CD14-positive monocyte (primary cell): Measurements from ENCODE around the gene UHRF1. TPM values are rescaled to one million over a fixed set of nuclear protein-coding genes. Genes with fewer than 3 reads are reported as not detected.
A peak's percentile ranks its signal among the peaks of the same experiment; 100 is the strongest.

ENCODE experiments used
- DNase-seq, 3 donors: peaks; one replicate each; pipeline ENCODE4 v3.0.0-alpha.2; 2011 to 2022
- H2AFZ ChIP-seq: 2 replicates; pipeline ENCODE4 v1.6.0; 2012; ENCODE audit warnings: mild to moderate bottlenecking, low read depth, low read length, inconsistent platforms; ENCODE audit not compliant: insufficient read depth, poor library complexity, severe bottlenecking
- H3K27ac ChIP-seq, 2 donors: 1 replicate in 1 of 2; 2 replicates in 1 of 2; pipeline ENCODE4 v1.5.1; 2012 to 2013; ENCODE audit warnings: low read length in 2 of 2, control low read depth in 1 of 2, inconsistent platforms in 1 of 2, low read depth in 1 of 2, mild to moderate bottlenecking in 1 of 2
- H3K27me3 ChIP-seq, 2 donors: one replicate each; pipeline versions ENCODE4 v1.6.0 to v1.6.1; 2011 to 2013; ENCODE audit warnings: low read length in 2 of 2; ENCODE audit not compliant: control insufficient read depth in 2 of 2, insufficient read depth in 2 of 2
- H3K36me3 ChIP-seq, 2 donors: replicated peaks in 1 of 2; 1 replicate in 1 of 2; 2 replicates in 1 of 2; pipeline versions ENCODE4 v1.5.1 to v1.6.1; 2012 to 2013; ENCODE audit warnings: low read length in 2 of 2, control low read depth in 1 of 2, inconsistent platforms in 1 of 2, mild to moderate bottlenecking in 1 of 2; ENCODE audit not compliant: insufficient read depth in 2 of 2, control insufficient read depth in 1 of 2
- H3K4me1 ChIP-seq, 2 donors: 1 replicate in 1 of 2; 2 replicates in 1 of 2; pipeline versions ENCODE4 v1.5.1 to v1.6.1; 2012 to 2013; ENCODE audit warnings: low read length in 2 of 2, control low read depth in 1 of 2, inconsistent platforms in 1 of 2, mild to moderate bottlenecking in 1 of 2, moderate library complexity in 1 of 2; ENCODE audit not compliant: insufficient read depth in 2 of 2, control insufficient read depth in 1 of 2
- H3K4me2 ChIP-seq: replicated peaks from 2 replicates; pipeline ENCODE3; 2012; ENCODE audit warnings: low read length, moderate library complexity, mild to moderate bottlenecking; ENCODE audit not compliant: poor library complexity, severe bottlenecking; ENCODE audit errors: extremely low read depth
- H3K4me3 ChIP-seq, 3 experiments: fragments of 200-600 bp in 1 of 3; sonication (generic) in 1 of 3; replicated peaks in 1 of 3; 1 replicate in 2 of 3; 2 replicates in 1 of 3; pipeline ENCODE4 v1.5.1; 2011 to 2013; ENCODE audit warnings: low read length in 3 of 3, mild to moderate bottlenecking in 3 of 3, control low read depth in 2 of 3, low read depth in 2 of 3, inconsistent platforms in 1 of 3, moderate library complexity in 1 of 3
- H3K79me2 ChIP-seq: 2 replicates; pipeline ENCODE4 v1.6.0; 2012; ENCODE audit warnings: mild to moderate bottlenecking, control low read depth, inconsistent platforms, low read length, moderate library complexity; ENCODE audit not compliant: insufficient read depth
- H3K9ac ChIP-seq: 2 replicates; pipeline ENCODE4 v1.6.0; 2017; ENCODE audit warnings: low read length, mild to moderate bottlenecking; ENCODE audit not compliant: insufficient read depth, poor library complexity, severe bottlenecking
- H3K9me3 ChIP-seq, 2 donors: replicated peaks in 1 of 2; 1 replicate in 1 of 2; 2 replicates in 1 of 2; pipeline versions ENCODE4 v1.5.1 to v1.6.1; 2012 to 2013; ENCODE audit warnings: low read length in 2 of 2, control low read depth in 1 of 2; ENCODE audit not compliant: control insufficient read depth in 1 of 2, insufficient read depth in 1 of 2
- H4K20me1 ChIP-seq: 2 replicates; pipeline ENCODE4 v1.6.0; 2012; ENCODE audit warnings: mild to moderate bottlenecking, low read length, control low read depth, moderate library complexity; ENCODE audit not compliant: insufficient read depth
- H3K27ac Mint-ChIP-seq, 7 donors: one replicate each; pipeline ENCODE4 v1.8.0; 2020; ENCODE audit warnings: mild to moderate bottlenecking in 7 of 7, mixed read lengths in 7 of 7, moderate library complexity in 6 of 7, inconsistent platforms in 2 of 7
- H3K27me3 Mint-ChIP-seq, 3 donors: one replicate each; pipeline ENCODE4 v1.8.0; 2021 to 2022; ENCODE audit warnings: low read depth in 3 of 3, mild to moderate bottlenecking in 3 of 3, mixed read lengths in 3 of 3, moderate library complexity in 3 of 3, inconsistent platforms in 1 of 3
- H3K36me3 Mint-ChIP-seq, 2 donors: one replicate each; pipeline ENCODE4 v1.8.0; 2020; ENCODE audit warnings: mixed read lengths in 2 of 2, inconsistent platforms in 1 of 2, mild to moderate bottlenecking in 1 of 2
- H3K4me1 Mint-ChIP-seq: one replicate; pipeline ENCODE4 v1.8.0; 2020; ENCODE audit warnings: mild to moderate bottlenecking, mixed read lengths
- H3K4me3 Mint-ChIP-seq, 2 donors: one replicate each; pipeline ENCODE4 v1.8.0; 2020; ENCODE audit warnings: mild to moderate bottlenecking in 2 of 2, mixed read lengths in 2 of 2, moderate library complexity in 1 of 2
- H3K9me3 Mint-ChIP-seq, 7 donors: one replicate each; pipeline ENCODE4 v1.8.0; 2020 to 2022; ENCODE audit warnings: mixed read lengths in 7 of 7, mild to moderate bottlenecking in 6 of 7, moderate library complexity in 6 of 7, inconsistent platforms in 2 of 7
- CTCF ChIP-seq: fragments of 200-600 bp; IDR thresholded peaks from one replicate; pipeline ENCODE4 v1.8.0; 2022; ENCODE audit warnings: antibody characterized with exemption, mild to moderate bottlenecking
- WGBS: methylation state at CpG from one replicate; pipeline ENCODE4 v1.1.5; 2013; ENCODE audit warnings: missing lambda C conversion rate; ENCODE audit not compliant: insufficient coverage; 5-methylcytosine and 5-hydroxymethylcytosine counted together
- intact Hi-C, 2 donors: fragments of 100-400 bp; cut with micrococcal nuclease; formaldehyde crosslinking; loops; one replicate each; pipeline versions ENCODE4 v1.15.0 to v1.15.1; 2023
- polyA plus RNA-seq, 3 donors: library from polyadenylated mRNA; depleted of rRNA in 1 of 3; unstranded in 2 of 3; stranded (reverse) in 1 of 3; fragments of 300-500 nt in 2 of 3; fragments of >200 nt in 1 of 3; fragmentation: Illumina TruSeq in 2 of 3; gene quantifications; 1 replicate in 2 of 3; 2 replicates in 1 of 3; pipeline ENCODE4 v1.2.3, GENCODE V29; 2012 to 2021

The UHRF1 gene
- polyA plus RNA-seq, 3 donors = 0.06 to 0.77 (median 0.63) TPM

GRCh38 chr19:4983346-4984105 is 74.2 kb downstream of the UHRF1 start:
- no peak overlapping the region for H2AFZ ChIP-seq
- H3K27me3 ChIP-seq = no peaks in the 10 kb centered on the region
- H3K9me3 ChIP-seq = no peaks in the 10 kb centered on the region
- no peak overlapping the region for H3K4me2 ChIP-seq
- peaks cover 14 to 51% of the 10 kb centered on the region in 2 donors for H3K36me3 Mint-ChIP-seq
- no peak overlapping the region for H3K9ac ChIP-seq
- intact Hi-C loops = no loop called here
- peaks cover 0 to 3% (median 0%) of the 10 kb centered on the region in 3 donors for H3K27me3 Mint-ChIP-seq
- H3K4me3 ChIP-seq = no peak overlapping the region
- H3K4me3 Mint-ChIP-seq = no peak overlapping the region
- H3K9me3 Mint-ChIP-seq = no peaks in the 10 kb centered on the region
- peak overlapping the region in 2 of 7 donors; percentile 25 to 58 for H3K27ac Mint-ChIP-seq
- peaks cover 8 to 10% of the 10 kb centered on the region in 2 donors for H3K36me3 ChIP-seq
- no peak for DNase-seq
- peaks cover 17% of the 10 kb centered on the region for H3K4me1 Mint-ChIP-seq
- H4K20me1 ChIP-seq = peaks cover 100% of the 10 kb centered on the region
- H3K4me1 ChIP-seq = peaks cover 18% of the 10 kb centered on the region in 2 donors
- no peak overlapping the region for H3K27ac ChIP-seq
- H3K79me2 ChIP-seq = peaks cover 92% of the 10 kb centered on the region
- WGBS = 97% methylated on average over 18 of the region's 23 CpGs
- no peak for TF ChIP-seq CTCF

GRCh38 chr19:4984106-4984380 is 74.7 kb downstream of the UHRF1 start:
- 100% methylated on average over 5 of the region's 7 CpGs for whole genome bisulfite sequencing
- Histone ChIP-seq H3K27ac (no peak overlapping the region), H3K4me3 (no peak overlapping the region), H3K9ac (no peak overlapping the region), H3K36me3 (peaks cover 8 to 10% of the 10 kb centered on the region in 2 donors), H3K27me3 (no peaks in the 10 kb centered on the region), H3K4me1 (peaks cover 13% of the 10 kb centered on the region in 2 donors), H3K79me2 (peaks cover 92% of the 10 kb centered on the region), H4K20me1 (peaks cover 100% of the 10 kb centered on the region), H2AFZ (no peak overlapping the region), H3K9me3 (no peaks in the 10 kb centered on the region), H3K4me2 (no peak overlapping the region)
- Mint-ChIP-seq H3K36me3 (peaks cover 14 to 51% of the 10 kb centered on the region in 2 donors), H3K27me3 (peaks cover 0 to 3% (median 0%) of the 10 kb centered on the region in 3 donors), H3K27ac (peak overlapping the region in 1 of 7 donors; percentile 25), H3K9me3 (no peaks in the 10 kb centered on the region), H3K4me1 (peaks cover 12% of the 10 kb centered on the region), H3K4me3 (no peak overlapping the region)
- intact Hi-C loops = no loop called here
- DNase-seq = no peak
- no peak for TF ChIP-seq CTCF
